Stimulated activated CD8-positive, alpha-beta memory T cell treated with anti-CD3 and anti-CD28 coated beads, Interleukin-2, amount 100 ng/mL, for 48 hours (primary cell): ENCODE measurements around the gene UGT1A1.

Source experiments
- DNase-seq, 2 donors: peaks; one replicate each; pipeline ENCODE4 v3.0.0-alpha.2; 2020; ENCODE audit warnings: low read depth in 2 of 2

Gene UGT1A1

DNA sequence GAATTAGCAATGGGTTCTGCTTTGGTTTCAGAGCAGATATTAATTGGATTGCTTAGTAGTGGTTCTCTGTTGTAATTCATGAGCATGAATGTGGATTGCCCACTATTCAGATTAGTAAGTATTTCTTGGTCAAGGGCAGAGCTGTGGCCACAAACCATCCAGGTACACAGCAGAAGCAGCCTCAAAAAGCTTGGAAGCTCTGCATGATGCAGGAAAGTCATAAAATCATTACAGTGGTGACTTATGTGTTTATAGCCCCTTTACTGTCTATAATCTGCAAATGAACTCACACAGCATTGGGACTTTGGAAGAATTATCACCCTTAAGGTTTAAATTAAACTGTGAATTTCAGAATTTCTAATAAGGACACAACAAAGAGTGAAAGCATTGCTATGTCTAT lies 1.9 kb upstream of the UGT1A1 start:
- DNase-seq = no peak

DNA sequence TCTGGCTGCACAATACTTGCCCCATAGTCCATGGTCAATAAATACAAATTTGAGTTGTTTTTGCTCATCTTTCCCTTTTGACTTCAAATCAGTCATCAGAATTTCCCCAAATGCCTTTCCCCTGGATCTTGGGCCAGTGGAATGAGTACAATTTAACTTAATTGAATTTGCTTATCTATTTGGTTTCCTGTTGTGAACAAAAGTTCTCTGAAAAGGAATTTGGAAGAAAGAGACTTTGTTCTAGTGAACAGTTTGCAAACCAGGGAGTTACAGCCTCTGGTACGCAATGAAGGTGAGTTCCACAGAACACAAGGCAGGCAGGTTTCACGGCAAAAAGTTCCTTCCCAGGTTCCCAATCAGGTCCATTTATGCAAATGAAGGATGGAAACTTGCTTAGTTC lies 1.2 kb upstream of the UGT1A1 start:
- no peak for DNase-seq

DNA sequence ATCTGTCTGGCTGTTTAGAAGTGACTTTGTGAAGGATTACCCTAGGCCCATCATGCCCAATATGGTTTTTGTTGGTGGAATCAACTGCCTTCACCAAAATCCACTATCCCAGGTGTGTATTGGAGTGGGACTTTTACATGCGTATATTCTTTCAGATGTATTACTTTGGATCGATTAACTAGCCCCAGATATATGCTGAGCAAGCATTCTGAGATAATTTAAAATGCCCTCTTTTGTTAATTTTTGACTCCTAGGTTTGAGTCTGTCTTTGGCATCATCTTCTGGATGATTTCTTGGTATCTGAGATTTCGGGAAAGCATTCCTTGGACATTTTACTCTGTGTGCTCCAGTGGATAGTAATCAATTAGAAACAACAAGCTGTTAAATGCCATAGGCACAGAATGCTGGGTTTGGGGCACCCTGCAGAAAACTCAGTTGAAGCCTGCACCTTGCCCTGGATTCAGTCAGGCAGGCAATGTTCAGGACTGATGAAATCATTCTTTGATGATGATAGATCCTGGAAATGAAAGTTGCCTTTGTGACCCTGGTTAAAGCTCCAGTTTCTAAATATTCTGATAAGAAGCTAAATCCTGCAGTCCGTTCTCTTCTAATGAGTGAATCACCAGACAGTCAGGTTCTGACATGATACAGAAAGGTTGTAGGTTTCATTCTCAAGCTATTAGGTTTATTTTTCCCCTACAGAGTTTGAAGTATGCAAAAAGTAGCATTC lies 1.1 kb downstream of the UGT1A1 start:
- no peak for DNase-seq

DNA sequence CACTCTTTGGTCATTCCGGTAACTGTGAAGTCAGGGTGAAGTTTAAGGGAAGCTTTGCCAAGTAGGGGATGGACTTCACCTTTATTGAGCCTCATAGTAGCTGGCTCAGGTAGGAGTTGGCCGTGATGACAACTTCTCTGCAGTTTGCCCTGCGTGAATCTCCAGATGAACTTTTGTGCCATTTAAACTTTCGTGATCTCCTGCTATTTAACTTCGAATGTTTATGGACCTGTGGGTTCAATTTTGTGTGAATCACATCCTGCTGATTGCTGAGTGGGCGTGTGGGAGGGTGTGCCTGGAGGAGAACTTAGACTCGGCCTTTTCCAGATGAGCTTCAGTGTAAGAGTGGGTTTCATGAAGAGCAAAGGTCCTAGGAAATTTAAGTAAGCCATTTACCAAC lies 4.2 kb downstream of the UGT1A1 start:
- no peak for DNase-seq

DNA sequence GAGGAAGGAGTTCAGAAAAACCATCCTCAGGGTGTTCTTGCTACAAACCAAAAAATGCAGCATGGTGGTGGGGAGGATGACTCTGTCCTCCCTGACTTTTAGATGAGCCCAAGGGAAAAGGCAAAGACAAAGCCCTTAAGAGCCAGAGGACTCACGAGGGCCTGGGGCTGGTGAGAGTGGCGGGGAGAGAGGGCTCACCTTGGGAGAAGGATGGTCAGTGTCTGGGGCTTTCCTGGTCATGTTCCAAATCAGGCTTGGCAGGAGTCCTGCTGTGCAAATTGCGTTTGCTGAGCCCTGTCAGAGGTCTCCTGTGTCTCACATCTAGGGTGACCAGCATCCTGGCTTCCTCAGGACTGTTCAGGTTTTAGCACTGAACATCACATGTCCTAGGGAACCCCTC lies 4.7 kb downstream of the UGT1A1 start:
- DNase-seq = no peak

DNA sequence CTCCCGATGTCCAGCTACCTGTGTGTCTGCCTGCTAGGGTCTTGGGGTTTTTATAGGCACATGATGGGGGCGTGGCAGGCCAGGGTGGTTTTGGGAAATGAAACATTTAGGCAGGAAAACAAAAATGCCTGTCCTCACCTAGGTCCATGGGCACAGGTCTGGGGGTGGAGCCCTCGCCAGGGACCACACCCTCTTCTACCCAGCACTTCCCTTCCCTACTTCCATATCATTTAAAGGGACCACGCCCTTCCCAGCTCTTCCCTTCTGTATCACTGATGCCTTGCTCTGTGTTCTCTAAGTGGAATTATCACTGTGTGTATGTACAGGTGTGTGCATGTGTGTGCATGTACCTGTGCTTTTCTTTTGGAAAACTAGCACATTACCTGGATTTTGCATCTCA lies 6.3 kb downstream of the UGT1A1 start:
- no peak for DNase-seq

DNA sequence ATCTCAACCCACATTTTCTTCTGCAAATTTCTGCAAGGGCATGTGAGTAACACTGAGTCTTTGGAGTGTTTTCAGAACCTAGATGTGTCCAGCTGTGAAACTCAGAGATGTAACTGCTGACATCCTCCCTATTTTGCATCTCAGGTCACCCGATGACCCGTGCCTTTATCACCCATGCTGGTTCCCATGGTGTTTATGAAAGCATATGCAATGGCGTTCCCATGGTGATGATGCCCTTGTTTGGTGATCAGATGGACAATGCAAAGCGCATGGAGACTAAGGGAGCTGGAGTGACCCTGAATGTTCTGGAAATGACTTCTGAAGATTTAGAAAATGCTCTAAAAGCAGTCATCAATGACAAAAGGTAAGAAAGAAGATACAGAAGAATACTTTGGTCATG lies 8.0 kb downstream of the UGT1A1 start:
- DNase-seq = no peak

DNA sequence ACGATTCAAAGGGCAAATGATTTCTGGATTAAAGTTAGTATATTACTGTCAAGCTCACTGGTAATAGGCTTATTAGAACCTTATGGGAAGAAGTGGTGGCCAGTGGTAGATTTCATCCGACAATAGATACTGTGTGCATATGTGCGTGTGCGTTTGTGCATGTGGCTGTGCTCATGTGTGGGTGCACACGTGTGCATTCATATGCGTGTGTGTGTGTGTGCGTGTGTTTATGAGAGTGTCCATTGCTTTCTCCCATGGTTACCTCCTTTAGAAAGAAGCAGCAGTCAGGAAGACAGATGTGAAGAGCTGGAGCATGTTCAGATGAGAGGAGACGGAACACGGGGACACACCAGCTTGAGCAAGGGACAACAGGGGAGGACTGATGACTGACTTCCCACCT lies 9.2 kb downstream of the UGT1A1 start:
- no peak for DNase-seq

DNA sequence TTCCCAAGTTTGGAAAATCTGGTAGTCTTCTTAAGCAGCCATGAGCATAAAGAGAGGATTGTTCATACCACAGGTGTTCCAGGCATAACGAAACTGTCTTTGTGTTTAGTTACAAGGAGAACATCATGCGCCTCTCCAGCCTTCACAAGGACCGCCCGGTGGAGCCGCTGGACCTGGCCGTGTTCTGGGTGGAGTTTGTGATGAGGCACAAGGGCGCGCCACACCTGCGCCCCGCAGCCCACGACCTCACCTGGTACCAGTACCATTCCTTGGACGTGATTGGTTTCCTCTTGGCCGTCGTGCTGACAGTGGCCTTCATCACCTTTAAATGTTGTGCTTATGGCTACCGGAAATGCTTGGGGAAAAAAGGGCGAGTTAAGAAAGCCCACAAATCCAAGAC lies 12.1 kb downstream of the UGT1A1 start:
- DNase-seq = no peak

DNA sequence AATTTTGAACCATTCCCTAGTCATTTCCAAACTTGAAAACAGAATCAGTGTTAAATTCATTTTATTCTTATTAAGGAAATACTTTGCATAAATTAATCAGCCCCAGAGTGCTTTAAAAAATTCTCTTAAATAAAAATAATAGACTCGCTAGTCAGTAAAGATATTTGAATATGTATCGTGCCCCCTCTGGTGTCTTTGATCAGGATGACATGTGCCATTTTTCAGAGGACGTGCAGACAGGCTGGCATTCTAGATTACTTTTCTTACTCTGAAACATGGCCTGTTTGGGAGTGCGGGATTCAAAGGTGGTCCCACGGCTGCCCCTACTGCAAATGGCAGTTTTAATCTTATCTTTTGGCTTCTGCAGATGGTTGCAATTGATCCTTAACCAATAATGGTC lies 12.5 kb downstream of the UGT1A1 start:
- DNase-seq = no peak

DNA sequence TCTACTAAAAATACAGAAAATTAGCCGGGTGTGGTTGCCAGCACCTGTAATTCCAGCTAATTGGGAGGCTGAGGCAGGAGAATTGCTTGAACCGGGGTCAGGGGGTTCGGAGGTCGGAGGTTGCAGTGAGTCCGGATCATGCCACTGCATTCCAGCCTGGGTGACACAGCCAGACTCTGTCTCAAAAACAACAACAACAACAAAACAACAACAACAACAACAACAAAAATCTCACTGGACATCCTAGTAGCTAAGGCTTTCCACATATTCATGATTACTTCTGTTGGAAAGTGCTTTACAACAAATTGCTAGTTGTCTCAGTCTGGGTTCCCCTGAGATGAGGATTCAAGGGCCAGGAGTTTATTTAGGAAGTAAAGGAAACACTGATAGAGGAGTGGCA lies 13.8 kb downstream of the UGT1A1 start:
- DNase-seq = no peak

DNA sequence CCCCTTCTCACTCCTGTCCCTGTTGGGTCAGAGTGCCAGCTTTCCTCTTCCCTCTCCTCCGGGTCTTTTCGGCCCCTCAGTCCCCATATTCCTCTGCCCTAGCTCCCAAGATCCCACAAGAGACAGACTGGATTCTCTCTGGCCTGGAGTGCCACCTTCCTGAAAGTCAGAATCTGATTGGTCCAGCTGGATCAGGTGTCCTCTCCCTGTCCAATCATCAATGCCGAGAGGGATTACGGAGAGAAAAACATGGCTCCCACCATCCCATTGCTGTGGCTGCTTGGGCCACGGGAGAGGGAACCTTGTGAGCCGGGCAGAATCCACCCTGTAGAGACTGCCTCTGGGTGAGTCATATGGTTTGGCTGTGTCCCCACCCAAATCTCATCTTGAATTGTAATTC lies 15.3 kb downstream of the UGT1A1 start:
- no peak for DNase-seq

DNA sequence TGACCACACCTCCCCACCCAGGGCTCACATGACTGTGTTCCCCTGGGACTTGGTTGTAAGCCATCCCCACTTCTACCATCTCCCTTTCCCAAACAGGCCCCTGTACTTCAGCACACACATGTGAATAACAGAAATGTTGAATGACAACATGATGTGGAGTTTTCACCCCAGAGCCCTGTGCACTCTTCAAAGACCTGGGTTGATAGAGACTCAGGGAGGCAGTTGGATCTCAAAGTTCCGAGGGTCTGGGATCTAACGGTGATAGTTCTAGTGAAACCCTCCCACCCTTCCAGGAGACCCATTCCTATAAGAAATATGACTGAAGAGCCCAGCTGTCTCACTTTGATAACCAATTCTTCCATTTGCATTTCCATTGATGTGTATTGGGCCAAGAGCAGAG lies 18.0 kb downstream of the UGT1A1 start, which contains the start of gene MROH2A:
Gene MROH2A (plus strand): TSS at position 301 of the 400 bp plus-strand sequence. CDS start 1,029 bp downstream, outside the sequence.
- DNase-seq = no peak

DNA sequence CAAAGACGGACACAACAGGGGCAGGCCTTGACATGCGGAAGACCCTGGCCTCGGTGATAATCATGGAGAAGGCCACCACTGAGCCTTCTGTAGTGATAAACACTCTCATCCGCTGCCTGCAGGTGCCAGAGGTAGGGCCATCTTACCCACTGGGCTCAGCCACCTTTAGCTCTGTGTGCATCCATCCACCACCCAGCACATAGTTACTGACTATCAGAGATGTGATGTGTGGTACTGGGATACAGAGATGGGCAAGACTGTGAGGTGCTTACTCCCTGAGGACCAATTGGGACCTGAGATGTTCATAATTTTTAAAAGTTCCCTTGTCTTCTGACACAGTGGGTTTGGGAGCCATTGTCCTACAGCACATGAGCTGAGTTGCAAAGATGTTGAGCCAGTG lies 19.7 kb downstream of the UGT1A1 start:
- no peak for DNase-seq

DNA sequence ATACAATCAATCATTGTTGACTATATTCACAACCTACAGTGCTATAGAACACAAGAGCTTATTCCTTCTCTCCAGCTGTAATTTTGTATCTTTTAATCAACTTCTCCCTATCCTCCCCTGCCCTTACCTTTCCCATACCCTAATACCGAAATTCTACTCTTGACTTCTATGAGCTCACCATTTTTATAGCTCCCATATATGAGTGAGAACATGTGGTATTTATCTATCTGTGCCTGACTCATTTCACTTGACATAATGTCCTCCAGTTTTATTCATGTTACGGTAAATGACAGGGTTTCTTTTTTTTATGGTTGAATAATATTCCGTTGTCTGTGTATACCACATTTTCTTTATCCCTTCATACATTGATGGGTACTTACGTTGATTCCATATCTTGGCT lies 20.7 kb downstream of the UGT1A1 start:
- no peak for DNase-seq

DNA sequence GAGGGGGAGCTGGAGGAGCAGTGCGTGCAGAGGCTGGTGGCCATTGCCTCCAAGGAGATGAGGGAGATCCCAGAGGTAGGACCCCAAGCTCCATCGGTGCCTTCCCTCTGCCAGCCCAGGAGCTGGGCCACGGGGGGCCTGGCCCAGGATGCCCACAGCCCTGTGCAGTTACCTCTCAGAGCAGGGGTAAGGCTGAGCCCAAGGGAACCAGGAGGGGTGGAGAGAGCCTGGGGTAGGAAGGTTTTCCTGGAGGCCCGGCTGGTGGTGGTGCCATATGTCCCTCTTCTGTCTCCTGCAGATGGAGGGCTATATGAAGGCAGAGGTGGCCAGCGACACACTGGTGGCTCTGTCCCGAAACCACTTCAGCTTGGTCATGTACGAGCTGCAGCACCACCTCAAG lies 29.5 kb downstream of the UGT1A1 start:
- no peak for DNase-seq

DNA sequence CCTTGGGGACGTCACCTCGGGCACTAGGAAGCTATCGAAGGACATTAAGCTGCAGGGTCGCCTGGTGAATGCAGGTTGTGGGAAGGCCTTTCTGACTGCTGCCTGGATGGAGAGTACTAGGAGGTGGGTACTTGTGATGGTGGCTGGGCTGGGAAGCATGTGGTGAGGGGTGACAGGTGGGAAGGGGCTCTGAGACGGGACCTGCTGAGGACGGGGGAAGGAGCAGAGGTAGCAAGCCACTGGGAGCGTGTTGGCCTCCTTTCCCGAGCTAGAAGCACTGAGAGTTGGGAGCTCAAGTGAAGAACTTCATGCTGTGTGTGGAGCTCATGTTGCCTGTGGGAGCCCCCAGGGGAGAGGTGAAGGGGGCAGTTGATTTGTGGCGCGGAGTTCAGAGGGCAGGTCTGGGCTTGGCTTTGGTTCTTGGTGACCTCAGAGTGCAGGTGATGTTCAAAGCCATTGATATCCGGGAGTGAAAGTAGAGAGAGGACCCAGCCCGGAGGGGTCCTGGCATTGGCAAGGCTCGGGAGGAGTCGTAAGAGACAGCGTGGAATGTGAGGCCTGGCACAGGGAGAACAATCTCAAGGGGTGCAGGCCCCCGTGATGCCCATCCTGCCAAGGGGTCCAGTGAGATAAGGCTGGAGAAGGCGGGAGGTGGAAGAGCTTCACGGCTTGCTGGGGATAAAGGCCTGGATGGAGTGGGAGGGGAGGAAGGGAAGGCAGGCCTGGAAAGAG lies 31.2 kb downstream of the UGT1A1 start:
- DNase-seq = no peak

DNA sequence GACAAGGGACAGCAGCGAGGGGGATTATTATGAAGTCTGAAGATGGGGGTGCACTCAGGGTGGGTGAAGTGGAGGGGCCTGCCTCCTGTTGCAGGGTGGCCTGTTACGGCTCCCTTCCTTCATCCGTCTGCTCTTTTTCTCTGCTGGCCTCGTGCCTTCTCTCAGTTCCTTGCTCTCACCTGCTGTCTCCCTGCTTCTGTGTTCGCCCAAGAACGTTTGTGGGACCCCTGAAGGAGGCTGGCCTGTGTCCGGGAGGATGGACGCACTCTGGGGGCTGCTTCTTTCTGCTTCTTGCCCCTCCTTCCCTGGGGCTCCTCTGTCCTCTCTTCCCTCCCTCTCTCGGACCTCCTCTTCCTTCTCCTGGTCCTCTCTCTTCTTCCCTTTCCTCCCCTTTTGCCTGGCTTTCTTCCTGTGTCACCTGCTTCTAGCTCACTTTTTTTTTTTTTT lies 31.8 kb downstream of the UGT1A1 start:
- no peak for DNase-seq

DNA sequence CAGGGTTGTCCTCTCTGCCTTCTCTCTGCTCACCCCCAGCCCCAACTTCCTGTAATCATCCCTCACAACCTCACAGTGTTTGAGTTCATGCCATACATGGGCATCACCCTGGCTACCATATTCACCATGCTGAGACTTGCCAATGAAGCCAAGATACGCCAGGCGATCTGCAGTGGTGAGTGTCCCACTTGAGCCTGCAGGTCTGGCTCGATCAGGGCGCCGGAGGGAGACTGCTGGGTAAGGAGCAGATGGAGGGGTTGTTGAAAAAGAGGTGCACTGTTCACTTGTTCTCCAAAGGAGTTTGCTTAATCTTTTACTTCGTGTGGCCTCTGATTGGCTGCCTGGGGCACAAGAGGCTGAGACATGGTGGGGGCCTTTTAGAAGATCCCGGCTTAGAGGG lies 32.6 kb downstream of the UGT1A1 start:
- no peak for DNase-seq

DNA sequence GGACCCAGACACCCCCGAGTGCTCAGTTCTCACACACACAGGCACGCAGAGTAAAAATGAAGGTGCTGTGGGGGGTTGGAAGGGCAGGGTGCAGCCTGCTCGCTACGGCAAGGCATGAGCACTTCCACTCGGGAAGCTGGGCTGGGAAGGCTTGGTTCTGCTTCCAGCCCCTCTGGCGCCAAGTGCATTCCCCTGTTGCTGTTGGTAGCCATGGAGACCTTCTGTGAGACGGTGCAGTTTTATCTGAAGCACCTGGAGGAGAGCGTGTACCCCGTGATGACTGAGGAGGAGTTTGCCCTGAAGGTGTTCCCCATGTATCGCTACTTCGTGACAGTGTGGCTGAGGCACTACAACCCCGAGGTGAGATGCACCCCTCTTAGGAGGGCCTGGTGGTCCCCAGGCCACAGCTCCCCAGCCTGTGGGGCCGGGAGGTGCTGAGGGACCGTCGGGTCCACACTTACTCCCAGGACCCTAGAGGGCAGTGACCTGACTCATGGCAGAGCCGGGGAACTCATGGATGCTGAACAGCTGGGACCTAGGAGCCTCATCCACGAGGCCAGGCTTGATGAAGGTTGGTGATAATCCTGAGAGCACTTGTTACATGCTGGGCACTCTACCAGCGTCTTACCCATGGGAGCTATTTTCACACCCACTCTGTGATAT lies 33.5 kb downstream of the UGT1A1 start:
- no peak for DNase-seq

DNA sequence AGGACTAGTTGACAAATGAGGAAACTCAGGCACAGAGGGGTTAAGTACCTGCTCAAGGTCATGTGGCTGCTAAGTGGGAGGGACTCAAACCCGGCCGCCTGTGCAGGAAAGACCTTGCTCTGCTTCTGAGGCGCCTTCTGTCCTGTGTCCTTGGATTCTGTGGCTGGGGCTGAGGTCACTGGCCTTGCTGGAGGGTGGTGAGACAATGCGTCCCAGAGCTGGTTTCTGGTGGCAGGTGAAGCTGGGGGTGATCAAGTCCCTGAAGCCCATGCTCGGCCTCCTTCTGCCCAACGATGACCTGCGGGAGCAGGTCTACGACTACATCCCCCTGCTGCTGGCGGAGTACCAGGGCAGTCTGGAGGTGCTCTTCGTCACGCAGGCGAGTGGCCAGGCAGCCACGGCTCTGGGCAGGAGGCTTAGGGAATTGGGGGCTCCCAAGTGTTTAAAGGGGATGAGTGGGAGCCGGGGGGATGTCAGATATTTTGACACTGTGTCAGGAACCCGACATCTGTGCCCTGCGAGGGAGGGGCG lies 34.1 kb downstream of the UGT1A1 start:
- no peak for DNase-seq

DNA sequence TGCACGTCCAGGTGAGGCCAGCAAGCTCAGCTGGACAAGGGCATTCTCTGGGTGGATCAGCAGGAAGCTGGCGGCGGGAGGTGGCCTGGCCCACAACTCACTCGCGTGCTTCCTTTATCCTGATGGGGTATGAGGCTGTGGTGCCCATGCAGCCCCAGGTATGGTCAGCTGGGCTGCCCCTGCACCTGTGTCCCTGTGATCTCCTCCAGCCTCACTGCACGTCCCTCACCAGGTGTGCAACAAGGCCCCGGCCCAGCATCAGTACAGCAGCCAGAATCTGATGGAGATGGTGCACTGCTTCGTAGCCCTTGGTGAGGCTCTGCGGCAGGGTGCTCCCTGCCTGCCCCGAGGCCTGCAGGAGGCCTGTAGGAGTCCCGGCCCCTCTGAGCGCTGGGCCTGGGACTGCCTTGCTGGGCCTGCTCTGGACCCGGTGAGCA lies 35.7 kb downstream of the UGT1A1 start:
- no peak for DNase-seq

DNA sequence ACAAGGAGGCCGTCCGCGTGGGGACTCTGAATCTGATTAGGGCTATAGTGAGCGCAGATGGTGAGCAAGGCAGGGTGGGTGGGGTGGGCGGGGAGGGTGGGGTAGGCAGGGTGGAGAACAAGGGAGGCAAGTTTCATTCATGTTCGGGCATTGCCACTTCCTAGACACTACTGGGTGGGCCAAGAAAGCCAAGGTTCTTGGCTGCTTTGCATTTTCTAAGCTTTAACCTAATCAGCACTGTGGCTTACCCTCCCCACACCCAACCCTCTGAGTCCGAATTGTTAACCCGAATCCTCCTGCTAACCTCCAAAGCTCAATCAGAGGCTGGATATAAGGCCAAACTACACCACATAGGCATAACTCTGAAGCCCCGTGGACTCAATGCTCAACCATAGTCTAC lies 36.2 kb downstream of the UGT1A1 start:
- no peak for DNase-seq
